GM21529 (cell line): ENCODE results near the gene TIFAB.
A peak's percentile ranks its signal among the peaks of the same experiment; 100 is the strongest.

ENCODE experiments used
- ATAC-seq: cut with Tn5 transposase; IDR thresholded peaks from one replicate; pipeline ENCODE4 v1.9.1; 2021; ENCODE audit not compliant: unreplicated experiment

The TIFAB gene

DNA sequence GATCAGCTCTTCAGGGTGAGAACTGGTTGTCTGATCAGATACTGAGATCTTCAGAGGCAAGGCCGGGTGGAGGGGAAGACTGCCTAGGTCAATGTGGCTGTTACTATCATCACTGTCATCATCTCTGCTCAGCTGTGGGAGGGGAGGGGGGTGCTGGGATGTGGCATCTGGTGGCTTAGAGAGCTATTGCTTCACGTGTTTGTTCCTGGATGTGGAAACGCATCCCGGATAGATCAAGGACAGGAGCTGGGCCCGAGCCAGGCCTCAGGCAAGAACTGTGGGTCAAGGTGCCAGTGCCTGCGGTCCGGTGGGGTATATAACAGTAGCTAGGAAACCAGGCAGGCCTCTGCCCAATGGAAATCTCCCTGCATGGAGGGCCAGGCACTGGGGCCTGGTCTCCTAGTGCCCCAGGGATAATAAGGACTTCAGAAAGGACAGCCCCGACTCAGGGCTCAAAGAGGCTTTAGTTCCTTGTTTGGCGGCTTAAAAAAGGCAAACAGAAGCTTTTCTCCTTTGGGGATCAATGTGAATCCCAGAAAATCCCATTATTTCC, 30.3 kb upstream of the TIFAB start:
- ATAC-seq: no peak

DNA sequence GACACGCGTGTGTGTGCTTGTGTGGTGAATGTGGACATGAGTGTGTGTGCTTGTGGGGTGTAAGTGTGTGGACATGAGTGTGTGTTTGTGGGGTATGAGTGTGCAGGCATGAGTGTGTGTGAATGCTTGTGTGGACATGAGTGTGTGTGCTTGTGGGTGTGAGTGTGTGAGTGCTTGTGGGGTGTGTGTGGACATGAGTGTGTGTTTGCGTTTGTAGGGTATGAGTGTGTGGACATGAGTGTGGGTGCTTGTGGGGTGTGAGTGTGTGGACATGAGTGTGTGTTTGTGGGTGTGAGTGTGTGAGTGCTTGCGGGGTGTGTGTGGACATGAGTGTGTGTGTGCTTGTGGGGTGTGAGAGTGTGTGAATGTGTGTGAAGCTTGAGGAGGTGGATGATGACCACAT, 29.8 kb upstream of the TIFAB start:
- no peak for ATAC-seq

GRCh38 chr5:135481387-135481786, 29.2 kb upstream of the TIFAB start:
- no peak for ATAC-seq

DNA sequence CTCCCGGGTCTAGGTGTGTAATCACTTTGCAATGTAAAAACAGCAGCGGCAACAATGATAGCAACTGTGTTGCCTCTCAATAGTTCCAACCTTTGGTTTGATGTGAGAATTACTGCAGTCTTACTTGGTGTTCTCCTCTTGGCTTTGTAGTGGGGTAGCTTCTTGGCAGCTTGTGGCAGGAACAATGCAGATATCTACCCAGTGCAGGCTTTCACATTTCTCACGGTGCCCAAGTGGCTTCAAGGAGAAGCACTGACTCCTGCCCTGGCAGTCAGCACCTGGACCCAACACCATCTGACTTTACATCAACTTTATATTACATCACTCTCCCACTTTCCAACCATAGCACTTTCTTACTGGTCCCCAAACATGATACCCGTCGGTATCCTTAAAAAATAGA, 28.4 kb upstream of the TIFAB start:
- no peak for ATAC-seq

- no peak for ATAC-seq
Measured at GRCh38 chr5:135478938-135479337, 26.8 kb upstream of the TIFAB start.

- no peak for ATAC-seq
Measured at GRCh38 chr5:135477613-135478066, 25.5 kb upstream of the TIFAB start.

GRCh38 chr5:135476615-135477581, 24.7 kb upstream of the TIFAB start:
- ATAC-seq: no peak

DNA sequence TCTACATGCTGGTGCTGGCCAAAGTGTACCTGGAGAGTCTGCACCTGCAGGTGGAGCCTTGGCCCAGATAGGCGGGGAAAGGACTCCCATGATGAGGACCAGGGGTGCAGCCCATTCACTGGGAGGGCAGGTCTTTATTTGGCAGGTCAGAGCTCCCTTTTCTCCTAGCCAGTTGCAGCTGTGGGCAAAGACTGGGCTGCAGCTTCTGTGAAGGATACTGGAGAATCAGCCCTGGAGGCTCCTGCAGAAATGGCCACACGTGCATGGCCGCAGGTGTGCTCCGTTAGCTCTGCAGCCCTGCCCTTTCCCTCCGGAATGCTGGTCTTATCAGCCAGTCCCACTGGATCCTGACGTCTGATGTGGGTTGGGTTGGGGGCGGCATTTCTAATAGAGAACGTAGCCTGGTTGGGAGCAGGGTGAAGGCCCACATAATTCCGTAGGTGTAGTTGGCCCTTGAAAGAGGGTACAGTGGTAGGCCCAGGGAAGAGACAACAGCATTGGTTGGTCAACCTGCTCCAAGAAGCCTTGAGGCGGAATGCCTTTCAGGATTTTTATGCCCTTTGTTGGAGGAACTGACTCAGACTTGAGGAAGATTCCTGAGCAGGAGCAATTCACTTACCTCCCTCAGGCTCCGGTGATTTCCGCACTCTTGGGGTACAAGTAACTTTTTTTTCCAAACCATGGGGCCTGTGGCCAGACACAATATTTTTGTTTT, 22.0 kb upstream of the TIFAB start:
- no peak for ATAC-seq

DNA sequence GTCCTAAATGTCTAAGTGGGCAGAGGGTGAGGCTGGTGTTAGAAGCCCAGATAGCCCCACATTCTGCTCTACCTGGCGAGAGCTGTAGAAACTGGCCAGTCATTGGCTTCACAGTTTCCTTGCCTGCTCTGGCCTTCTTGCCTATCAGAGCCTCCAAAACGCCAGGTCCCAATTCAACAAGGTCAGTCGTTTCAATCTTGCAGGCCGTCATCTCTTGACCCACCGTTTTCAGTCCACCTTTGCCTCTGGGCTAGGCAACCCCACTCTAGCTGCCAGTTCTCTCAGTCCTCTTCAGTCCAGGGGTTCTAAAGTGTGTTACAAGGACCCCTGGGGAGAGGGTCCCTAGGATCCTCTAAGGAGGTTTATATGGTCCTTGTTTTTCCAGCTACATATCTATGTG, 20.0 kb upstream of the TIFAB start:
- no peak for ATAC-seq

- ATAC-seq: no peak
Measured at GRCh38 chr5:135471726-135472125, 19.6 kb upstream of the TIFAB start.

DNA sequence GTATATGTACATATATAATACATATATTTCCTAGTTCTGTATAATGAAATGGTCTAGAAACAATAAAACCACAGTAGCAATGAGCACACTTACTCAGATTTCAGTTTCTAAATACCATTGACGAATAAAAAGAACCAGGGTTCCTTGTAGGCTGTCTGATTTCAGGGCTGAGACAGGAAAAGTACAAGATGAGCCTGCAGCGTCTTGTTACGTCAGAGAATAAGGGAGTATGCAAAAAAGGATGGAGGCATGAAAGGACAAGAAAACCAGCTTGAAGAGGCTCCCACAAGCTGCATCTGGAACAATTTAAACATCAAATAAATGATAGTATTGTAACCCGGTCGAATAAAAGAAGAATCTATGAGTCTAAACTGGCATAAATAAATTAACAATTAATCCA, 17.8 kb upstream of the TIFAB start:
- no peak for ATAC-seq

DNA sequence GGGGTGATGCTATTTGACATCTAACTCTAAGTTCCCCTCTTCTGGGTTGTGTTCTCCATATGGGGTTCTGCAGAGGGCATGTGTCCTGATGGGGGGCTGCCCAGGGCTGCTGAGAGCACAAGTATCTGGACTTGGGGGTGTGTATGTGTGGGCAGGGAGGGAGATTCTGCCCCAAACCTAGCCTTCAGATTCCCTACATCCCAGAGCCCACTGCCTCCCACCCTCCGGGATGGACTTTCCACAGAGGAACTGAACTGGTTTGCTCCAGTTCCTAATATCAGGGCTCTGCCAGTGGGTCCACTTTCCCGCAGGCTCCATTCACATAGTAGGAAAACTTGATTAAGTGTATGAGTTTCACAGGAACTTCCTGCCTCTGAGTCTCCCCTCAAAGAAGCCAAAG, 16.4 kb upstream of the TIFAB start:
- no peak for ATAC-seq

DNA sequence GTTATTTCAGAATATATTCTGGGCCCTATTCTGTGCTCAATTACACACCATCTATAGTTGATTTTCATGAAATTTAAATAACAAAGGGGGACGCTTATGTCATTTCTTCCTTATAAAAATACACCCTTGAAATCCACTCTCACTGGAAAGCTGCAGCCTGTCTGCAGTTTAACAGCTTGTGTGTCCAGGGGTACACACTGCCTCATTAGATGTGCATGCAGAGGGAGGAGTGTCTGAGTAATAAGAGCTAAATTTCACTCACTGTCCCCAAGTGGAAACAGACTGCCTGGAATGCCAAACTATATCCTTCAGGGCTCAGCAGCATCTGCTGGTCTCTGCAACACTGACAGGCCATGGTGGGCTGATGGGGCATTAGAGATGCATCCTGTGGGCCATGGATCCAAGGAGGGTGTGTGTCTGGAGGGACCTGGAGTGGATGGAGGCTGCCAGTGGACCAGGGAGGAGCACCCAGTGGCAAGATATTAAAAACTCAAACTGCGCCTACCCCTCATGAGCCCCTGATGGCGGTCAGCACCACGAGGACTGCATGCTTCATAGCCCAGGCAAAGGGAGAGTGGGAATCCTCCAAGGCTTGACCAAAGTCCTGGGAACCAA, 15.8 kb upstream of the TIFAB start:
- ATAC-seq: no peak

DNA sequence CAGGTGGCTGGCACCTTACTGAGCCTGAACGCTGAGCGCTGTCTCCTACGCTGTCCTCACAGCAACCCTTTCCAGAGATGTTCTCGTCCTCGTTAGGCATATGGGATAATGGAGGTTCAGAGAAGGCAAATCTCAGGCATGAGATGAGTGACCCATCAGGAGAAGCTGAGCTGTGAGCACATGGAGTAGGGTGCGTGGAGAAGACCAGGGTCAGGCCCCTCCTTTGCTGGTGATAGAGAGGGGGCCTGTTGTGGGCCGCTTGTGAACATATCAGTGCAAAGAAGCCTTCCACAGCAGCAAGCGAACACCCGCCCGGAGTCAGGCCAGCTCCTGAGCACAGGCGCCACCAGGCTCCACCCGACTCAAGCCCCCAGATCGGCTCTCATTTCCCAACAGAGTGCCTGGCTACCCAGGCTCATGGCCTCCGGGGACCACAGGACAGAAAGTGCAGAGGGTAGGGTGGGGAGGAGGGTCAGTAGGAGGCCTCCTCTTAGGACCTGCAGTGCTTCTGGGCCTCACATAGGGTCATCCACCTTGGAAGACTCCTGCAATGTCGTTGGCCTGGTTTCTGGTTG, 15.0 kb upstream of the TIFAB start:
- ATAC-seq: no peak

- ATAC-seq: peak; percentile 66
Measured at GRCh38 chr5:135466178-135467050, 14.3 kb upstream of the TIFAB start.

DNA sequence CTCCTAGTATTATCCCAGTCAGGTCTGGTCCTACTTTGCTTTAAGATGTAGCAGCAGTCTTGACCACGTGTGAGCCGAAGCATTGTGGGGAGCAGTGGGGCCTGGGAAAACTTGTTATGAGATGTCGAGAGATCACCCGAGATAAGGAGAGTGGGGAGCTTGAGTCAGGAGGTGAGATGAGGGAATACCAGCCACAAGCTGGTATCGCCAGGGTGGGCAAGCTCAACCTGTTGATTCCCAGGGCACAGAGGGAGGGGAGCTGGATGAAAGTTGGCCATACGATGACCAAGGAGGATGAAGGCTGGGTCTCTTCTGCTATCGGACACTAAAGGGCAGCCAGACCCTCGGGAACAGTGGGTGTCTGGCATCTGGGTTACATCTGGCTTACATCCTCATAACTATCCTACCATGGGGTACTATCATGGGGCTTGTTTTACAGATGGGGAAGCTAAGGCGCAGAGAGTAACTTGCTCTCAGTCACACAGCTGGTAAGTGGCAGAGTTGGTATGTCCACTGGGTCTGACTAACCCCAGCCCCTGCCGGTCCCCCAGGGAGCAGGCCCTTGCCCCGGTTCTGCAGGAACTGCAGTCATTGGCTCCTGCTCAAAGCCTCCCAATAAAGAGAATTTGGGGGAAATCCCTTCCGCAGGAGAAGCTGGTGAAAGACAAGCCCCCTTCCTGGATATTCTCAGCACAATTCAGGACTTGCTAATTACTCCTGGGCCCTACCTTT, 13.4 kb upstream of the TIFAB start:
- no peak for ATAC-seq

DNA sequence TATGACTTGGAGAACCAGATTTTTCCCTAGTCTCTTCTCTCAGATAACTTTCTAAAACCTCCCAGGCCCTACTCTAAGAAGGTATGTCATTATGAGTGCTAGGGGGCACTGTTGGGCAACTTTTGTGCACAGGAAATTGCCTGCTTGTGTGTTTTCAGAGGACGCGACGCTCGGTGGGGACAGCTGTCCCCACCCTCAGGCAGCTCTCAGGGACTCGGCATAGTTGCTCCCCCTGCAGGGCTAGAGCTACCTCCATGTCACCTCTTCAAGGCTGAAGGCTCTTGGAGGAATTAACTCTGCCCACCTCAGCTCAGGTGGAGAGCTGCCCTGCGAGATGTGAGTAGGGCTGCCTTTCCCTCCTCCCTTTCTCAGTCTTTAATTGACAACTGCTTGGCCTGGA, 10.2 kb upstream of the TIFAB start:
- ATAC-seq: peak; percentile 58

DNA sequence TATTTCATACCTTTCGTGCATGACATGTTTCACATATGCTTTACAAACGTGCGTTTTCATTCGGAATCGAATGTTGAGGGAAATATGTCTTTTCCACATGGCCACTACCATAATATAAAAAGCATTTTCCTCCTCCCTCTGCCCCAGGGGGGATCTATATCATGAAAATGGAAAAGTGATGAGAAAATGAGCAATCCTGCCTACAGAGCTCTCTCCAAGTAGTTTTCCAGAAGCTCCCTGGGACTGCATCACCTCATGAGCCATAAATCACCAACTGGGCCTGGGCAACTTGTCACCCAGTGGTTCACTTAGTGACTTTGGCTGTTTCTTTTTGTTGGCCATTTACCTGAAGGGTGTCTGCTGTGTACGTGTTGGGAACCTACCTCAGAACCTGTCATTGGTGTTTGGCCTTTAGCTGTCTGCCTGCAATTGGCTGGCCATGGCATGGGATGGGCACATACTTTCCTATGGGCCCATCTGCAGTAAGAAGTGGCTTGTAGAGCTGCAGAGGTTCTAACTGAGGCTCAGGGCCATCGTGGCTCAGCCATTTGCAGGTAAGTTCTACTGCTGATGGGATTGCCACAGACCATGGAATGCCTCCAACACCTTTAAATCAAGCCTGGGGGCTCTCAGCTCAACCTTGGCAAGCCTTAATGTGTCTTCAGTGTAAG, 9.5 kb upstream of the TIFAB start:
- ATAC-seq: no peak
